Stimulated activated naive CD4-positive, alpha-beta T cell (primary cell): Measurements from ENCODE around the gene GRIK2.

ENCODE experiments used
- DNase-seq, 6 experiments: peaks; one replicate each; lab custom pipeline; 2025; lab: John Stamatoyannopoulos, UW

GRIK2 gene

DNA sequence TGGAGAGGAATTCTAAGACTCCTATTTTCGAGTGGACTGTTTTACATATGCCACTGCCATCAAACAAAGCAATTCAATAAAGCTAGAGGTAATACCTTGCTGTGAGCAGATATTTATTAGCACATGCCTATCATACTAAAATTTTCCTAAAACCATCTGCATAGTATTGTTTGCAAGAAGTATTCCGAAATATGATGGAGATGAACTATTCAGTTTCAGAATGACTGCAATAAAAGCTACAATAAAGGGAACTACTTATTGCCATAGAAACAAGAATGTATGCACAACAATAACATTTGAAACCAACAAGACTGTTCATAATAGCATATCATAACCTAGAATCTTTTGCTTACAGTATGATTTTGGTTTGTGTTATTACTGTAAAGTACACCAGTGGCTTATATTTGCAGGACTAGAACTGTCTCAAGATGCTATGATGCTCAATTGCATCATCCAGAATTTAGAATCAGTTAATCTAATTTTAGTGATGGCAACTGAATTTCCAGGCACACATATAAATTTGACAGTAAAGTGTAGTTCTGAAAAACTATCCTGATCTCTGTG, 144.3 kb downstream of the GRIK2 start:
- DNase-seq: no peak

DNA sequence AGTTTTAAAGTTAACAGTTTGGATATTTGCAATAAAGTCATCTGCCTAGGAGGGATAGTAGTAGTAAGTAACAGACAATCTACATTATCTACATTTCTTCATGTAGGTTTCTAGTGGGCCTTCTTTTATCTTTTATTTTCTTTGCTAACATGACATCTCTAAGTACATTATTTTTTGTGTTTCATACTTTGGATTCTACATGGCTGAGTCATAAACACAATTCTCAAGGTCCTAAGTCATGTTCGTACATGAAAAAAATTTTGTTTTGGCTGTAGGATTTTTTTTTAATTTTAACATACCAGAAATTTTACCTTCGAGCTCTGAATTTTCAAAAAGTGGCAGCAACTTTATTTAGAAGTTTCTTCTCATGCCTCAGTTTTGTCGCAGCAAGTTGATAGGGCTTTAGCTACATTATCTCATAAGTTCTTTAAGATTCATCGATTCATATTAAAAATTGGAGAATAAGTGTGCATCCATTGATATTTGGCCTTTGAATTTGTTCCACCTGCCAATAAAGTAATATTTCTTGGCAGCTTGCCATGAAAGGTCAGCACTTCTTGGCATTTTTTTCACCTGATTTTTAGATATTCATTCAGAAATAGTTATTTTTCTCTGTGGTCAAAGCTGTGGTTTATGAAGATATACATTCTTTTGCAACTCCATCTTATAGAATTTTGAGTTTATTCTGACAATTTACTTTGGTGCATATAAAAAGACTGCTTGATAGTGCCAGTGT, 146.2 kb downstream of the GRIK2 start:
- no peak for DNase-seq

DNA sequence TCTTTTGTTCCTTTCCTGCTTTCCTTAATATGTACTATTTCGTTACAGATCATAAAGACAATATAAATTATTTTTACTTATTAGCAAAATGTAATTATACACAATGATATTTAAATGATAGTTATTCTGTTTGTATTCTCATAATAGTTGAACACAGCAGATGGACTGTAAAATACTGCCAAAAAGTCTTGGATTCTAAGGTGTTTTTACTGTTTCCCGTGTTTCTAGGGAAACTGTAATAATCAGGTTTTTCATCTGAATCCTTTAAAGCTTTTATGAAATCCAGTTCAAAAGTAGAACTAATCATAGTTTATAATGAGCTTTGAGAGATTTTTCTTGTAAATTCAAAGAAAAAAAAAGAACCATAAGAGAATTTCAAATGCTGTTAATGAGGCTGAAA, 148.4 kb downstream of the GRIK2 start:
- no peak for DNase-seq

DNA sequence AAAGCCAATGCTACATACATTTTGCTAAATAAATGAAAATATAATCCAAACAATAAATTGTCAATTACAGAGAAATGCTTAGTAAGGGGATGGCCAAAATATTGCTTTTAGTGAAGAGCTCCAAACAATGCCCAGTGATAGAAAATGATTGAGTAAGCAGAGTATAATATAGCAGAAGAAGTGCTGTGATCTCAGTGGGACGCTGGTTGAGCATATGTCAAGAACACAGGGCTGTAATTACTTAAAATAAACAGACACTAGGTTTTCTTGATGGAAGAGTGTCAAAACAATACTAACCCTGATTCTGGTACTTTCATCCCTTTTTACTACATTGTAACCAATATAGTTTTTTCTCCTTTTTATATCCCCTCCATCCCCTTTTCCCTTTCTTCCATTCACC, 150.3 kb downstream of the GRIK2 start:
- DNase-seq: no peak

GRCh38 chr6:101544286-101544685, 150.8 kb downstream of the GRIK2 start:
- no peak for DNase-seq

DNA sequence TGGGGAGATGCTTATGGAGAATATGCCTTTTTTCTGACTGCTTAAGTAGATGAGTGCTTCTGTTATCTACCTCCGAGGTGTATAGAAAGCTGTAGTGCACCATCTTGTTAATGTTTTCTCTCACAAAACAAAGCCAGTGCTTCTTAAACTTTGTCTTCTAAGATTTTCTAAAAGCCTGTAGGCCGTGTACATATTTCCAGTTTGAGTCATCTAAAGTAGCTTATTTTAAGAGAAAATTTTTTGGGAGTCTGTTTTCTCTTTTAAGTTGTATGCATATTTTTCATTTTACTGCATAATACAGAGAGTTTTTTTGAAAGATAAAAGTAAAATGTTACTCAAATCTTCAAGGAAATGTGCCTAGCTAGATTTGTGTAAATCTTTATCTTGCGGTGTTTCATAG, 151.7 kb downstream of the GRIK2 start:
- DNase-seq: no peak

DNA sequence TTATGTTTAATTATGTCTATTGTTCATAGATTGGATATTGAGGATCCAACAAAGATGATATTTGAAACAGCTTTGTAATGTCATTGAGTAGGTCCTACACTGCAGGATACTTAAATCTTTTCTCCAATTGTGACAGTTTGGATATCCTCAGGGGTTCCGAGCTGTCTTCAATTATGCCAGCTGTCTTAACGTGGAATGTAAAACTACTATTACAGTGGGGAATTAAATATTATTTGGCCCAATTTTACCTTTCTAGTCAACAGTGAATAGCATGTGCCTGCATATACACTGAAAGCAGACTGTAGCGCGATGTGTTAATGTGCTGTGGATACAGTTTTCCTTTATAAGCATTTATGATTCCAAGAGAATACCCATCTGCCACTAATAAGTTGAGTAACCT, 156.9 kb downstream of the GRIK2 start:
- no peak for DNase-seq

DNA sequence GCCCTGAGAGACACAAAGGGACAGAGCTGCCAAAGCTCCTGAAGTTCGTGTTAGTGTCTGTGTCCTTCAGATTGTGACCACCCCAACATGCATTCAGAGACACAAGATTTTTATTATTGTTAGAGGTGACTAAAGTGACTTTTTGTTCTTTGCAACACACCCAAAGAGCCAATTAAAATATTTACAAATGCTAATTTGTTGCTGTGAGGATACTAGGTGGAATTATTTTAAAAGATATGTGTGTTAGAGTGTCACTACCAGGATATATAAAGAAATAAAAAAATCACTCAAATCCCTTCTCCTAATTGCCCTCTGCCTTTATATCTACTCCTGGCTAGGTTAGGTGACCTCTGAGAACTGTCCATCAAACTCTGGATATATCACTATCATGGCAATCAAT, 160.7 kb downstream of the GRIK2 start:
- DNase-seq: no peak

- DNase-seq: no peak
These were observed 165.2 kb downstream of the GRIK2 start for GRCh38 chr6:101558712-101559111.

GRCh38 chr6:101572627-101573026, 179.1 kb downstream of the GRIK2 start:
- DNase-seq: no peak

GRCh38 chr6:101577091-101577490, 183.6 kb downstream of the GRIK2 start:
- no peak for DNase-seq

DNA sequence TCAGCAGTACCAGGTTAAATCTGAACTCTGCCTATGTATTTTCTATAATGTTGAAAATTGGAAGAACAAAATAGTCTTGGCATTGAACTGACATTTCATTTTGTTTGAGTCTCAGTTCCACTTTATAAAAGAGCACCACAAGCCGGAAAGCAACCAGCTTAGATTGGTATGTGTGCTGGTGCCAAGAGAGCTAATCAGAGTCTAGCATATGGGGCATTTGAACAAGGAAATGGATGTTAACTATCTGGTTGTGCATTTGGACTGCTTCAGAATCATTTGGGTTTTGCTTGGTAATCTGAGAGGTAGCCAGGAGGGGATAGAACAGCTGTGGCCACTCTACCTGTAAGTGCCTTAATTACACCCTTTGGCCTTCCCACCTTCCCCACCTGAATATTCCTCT, 184.8 kb downstream of the GRIK2 start:
- no peak for DNase-seq

GRCh38 chr6:101582792-101583191, 189.3 kb downstream of the GRIK2 start:
- no peak for DNase-seq

DNA sequence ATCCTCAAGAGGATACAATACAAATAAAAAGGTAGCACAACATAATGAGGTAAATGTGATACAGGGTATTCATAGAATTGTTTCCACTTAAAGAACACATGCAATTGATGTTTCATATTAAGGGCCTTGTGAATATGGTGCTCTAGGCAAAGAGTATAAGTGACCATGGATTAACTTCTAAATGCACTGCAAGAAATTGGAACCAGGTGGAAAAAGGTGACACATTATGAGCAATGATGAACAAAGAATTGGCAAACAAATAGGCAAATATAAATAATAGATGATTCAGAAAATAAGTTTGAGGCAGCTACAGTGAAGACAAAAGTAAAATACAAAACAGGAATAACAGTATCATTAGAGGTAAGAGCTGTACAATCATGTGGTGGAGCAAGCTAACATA, 192.0 kb downstream of the GRIK2 start:
- DNase-seq: no peak

GRCh38 chr6:101588343-101588742, 194.8 kb downstream of the GRIK2 start:
- DNase-seq: no peak

- DNase-seq: no peak
These were observed 201.8 kb downstream of the GRIK2 start for GRCh38 chr6:101595276-101595675.

DNA sequence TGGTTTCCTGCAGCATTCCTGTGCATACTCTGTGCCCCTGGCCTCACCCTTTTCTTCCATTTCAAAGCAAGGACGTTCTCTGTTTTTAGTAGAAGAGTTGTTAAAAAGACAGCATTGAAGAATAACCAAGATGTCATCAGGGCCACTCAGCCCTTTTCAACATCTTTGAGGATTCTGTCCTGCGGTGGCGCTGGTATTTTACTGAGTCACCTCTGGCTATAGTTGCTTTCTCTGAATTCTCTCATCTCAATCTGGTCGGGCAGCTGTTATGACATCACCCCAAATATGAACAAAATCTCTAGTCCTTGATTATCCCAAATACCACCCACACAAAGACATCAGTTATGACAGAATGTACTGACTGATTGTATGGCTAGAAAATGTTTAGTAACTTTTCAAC, 204.2 kb downstream of the GRIK2 start:
- no peak for DNase-seq

- DNase-seq: no peak
These were observed 211.9 kb downstream of the GRIK2 start for GRCh38 chr6:101605426-101605825.

GRCh38 chr6:101605874-101606273, 212.4 kb downstream of the GRIK2 start:
- DNase-seq: no peak

DNA sequence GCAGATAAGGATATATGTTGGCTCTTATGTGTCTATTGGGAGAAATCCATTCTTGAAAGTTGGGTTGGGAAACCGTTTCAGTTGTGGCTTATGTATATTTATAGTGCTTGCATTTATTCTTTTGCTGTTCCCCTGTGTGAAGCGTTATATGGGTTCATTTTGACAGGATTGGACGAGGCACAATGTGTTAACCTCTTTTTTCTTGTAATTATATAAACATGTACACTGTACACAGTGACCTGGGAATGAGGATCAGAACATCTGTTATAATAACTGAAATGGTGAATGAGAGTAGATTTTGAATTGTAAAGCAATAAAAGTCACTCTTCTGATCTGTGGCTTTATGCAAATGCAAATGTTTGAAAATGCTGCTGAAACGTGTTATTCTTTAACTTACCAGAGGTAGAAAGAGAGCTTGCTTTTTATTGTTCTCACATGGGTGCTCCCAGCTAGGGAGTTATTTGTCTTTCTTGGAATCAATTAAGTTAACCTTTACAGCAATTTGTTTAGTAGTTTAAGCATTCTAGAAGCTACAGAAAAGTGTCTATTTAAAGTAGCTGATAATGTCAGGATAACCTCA, 213.7 kb downstream of the GRIK2 start:
- no peak for DNase-seq

GRCh38 chr6:101608703-101609102, 215.2 kb downstream of the GRIK2 start:
- DNase-seq: no peak

GRCh38 chr6:101613556-101613955, 220.0 kb downstream of the GRIK2 start:
- no peak for DNase-seq

DNA sequence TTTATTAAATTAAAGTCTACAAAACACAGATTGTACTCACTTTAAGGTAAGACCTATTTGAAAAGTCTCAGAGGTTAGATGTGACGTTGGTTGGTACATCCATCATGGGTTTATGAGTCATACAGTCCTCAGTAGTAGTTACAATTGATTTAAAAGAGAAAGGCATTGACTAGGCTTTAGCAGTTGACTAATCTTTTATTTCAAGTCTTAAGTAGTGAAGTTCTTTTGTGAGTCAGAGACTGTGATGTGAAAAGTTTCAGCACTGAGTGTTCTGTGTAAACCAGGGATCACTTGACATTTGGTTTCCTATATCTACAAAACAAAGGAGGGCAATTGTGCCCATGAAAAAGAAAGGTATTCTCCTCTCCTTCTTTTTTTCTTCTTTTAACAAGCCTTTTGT, 221.3 kb downstream of the GRIK2 start:
- DNase-seq: no peak

DNA sequence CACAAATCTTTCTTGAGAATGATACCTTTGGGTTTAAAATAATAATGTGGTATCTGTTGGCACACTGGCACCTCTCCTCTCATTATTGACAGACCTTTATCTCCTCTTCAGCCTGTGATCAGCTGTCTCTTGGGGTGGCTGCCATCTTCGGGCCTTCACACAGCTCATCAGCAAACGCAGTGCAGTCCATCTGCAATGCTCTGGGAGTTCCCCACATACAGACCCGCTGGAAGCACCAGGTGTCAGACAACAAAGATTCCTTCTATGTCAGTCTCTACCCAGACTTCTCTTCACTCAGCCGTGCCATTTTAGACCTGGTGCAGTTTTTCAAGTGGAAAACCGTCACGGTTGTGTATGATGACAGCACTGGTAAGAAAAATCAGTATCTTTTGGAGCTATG, 232.8 kb downstream of the GRIK2 start:
- DNase-seq: no peak
